ENCODE results near the gene MKKS.
"Not testable (repeated sequence)": the region's sequence is repeated elsewhere in the genome, so short reads cannot be mapped to it uniquely, and the experiment has no call there.

Gene MKKS

DNA sequence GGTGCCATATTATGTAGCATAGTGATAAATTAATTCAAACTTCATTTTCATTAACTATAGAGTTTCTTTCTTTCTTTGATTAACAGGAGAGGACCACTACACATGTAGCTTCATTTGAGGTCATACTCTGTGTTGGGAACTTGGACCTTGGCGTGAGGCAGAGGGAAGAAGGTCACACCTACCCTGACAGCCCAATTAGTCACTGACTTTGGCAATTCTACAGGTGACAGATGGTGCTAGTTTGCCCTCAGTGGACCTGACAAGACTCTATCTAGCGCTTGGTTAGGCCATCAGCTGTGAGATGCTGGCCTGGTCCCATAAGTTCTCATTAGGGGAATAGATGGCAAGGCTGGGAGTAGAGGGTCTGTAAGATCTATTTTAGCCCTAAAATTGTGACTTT, 15.2 kb upstream of the MKKS start:
- H3K4me3 ChIP-seq (ENCODE audit: low read depth, low read length) = no peak overlapping the region

DNA sequence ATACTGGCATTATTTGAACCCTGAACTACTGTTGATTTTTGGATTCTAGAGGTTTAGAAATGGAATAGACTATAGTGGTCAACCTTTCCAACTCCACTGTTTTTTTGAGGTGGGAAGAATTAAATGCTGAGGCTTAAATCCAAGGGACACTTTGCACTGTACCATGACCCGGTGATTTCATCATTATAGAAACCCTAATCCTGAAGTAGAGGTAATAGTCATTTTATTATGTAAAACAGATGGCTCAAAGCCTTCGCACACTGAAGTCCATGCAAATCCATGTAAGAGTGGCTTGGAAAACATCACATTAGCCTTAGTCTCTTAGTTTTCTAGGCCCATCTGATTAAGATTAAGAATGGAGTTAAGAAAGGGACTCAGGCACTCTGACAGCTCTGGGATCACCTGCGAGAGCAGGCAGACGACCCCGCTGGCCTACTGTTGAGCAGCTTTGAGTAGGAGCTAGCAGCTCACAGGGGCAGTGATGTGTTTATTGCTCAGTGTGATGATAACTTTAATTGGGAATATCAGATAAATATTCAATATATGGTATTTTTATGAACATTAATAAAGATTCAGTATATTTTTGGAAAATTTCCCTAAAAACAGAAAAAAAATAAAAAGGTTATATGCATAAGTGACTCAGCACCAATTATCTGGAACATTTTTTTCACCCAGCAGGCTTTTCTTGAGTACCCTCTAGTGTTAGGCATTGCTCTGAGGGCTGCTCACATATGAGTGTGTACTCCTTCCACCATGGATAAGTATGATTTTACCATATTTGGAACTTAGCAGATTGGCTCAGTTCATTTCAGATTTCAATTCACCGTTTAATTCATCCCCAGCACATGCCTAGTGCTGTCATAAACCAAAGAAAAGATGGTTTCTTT, 14.5 kb upstream of the MKKS start:
- H3K4me3 ChIP-seq (ENCODE audit: low read depth, low read length) = no peak overlapping the region

DNA sequence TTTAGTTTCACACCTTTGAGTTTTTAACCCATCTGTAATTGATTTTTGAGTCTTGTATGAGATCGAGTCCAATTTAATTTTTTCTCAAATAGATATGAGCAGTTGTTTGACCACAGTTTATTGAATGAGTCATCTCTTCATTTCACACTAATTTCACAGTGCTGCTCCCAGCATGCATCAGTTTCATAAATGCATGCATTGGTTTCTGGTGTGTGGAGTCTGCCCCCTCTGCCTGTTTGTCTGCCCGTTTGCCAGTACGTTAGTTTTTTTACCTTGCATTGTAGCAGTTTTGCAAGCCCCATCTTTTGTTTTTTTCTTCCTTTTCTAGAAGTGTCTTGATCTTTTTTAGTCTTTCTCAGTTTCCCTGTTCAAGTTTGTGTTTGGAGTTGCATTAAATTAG, 13.0 kb upstream of the MKKS start:
- H3K4me3 ChIP-seq (ENCODE audit: low read depth, low read length) = no peak overlapping the region

DNA sequence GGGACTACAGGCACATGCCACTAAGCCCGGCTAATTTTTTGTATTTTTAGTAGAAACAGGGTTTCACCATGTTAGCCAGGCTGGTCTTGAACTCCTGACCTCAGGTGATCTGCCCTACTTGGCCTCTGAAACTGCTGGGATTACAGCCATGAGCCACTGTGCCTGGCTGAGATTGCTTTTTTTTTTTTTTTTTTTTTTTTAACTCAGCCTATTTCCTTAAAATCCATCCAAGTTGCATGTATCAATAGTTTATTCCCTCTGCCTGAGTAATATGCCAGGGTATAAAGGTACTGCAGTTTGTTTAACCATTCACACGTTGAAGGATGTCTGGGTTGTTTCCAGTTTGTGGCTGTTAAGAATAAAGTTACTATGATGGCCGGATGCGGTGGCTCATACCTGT, 11.7 kb upstream of the MKKS start:
- no peak overlapping the region for H3K4me3 ChIP-seq (ENCODE audit: low read depth, low read length)

DNA sequence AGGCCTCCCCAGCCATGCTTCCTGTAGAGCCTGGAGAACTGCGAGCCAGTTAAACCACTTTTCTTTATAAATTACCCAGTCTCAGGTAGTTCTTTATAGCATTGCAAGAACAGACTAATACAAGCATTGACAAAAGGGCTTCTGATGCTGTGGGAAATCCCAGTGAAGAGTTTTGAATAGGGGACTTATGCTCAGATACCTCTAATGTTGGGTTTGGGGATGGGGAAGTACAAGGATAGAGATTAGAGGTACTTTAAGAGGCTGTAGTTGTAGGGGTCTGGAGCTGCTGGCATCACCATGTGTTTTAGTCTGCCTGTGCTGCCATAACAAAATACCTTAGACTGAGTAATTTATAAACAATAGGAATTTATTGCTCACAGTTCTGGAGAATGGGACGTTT, 9.9 kb upstream of the MKKS start:
- H3K4me3 ChIP-seq (ENCODE audit: low read depth, low read length) = no peak overlapping the region

DNA sequence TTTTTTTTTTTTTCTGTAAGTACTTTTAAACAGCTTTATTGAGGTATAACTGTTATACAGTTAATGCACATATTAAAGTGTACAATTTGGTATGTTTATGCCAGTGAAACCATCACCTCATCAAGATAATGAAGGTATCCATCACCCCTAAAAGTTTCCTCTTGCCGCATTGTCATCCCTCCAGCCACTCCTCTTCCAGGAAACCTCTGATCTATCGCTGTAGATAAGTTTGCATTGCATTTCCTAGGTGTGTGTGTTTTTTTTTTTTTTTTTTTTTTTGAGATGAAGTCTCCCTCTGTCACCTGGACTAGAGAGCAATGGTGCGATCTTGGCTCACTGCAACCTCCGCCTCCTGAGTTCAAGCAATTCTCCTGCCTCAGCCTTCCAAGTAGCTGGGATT, 4.2 kb upstream of the MKKS start:
- H3K4me3 ChIP-seq (ENCODE audit: low read depth, low read length) = no peak overlapping the region

DNA sequence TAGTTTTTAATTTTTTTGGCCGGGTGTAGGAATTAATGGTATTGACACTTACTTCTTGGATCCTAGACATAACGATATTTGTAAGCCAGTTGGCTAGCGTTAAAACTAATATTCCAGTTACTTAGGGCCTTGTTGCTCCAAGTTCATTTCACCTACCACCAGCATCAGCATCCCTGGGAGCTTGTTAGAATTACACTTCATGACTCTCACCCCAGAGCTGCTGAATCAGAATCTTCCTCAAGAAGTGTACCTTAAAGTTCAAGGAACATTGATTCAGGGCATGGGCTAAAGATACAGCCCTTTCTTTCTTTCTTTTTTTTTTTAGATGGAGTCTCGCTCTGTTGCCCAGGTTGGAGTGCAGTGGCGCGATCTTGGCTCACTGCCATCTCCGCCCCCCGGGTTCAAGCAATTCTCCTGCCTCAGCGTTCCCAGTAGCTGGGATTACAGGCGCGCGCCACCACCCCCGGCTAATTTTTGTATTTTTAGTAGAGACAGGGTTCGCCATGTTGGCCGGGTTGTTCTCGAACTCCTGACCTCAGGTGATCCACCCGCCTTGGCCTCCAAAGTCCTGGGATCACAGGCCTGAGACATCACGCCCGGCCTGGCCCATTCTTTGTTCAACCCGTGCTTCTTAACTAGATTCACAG, 2.2 kb upstream of the MKKS start:
- H3K4me3 ChIP-seq (ENCODE audit: low read depth, low read length) = no peak overlapping the region

DNA sequence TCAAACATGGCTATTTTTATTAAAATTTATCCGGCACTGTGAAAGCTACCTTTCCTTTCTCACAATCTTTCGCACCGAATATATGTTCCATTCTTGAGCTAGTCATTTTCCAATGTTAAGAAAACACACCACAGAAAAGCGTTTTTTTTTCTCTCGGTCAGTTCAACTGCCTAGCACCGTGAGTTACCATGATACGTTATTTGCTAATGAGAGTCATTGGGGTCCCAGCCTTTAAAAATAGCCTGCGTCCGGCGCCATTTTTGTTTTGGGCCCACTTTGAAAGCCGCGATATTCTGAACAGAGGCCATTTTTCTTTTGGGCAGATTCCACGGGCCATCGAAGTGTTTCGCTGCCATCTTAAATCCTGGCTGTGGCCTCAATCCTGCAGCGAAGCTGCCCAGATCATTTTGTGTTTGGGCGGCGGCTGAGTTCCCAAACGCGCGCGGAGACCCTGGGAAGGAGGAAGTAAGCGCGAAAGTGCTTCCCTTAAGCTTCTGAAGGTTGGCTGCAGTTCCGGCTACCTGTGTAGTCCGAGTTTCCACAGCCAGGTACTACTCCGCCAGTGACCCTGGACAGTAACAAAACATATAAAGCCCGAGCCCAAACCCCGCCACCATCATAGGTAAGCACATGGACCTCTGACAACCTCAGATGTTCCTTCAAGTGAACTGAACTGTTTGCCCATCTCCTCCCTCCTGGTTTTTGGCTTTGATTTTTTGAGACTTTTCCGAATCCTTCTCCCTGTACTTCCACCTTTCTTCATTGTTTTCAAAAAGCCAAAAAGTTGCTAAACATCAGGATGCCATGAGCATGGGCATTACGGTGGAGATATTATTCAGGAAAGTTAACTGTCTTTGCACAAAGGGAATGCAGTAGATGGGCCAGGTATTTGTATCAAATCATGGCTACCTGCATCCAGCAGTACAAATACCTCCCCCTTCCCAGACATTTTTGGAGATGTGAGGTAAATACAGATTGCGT, 1.1 kb upstream of the MKKS start, which contains the start of gene SLX4IP:
TSS of gene SLX4IP (plus strand) at position 474 of the 981 bp plus-strand sequence. CDS start 22,900 bp downstream, outside the sequence.
- peak within 1 kb of the TSS; percentile 87 for H3K4me3 ChIP-seq (ENCODE audit: low read depth, low read length)

DNA sequence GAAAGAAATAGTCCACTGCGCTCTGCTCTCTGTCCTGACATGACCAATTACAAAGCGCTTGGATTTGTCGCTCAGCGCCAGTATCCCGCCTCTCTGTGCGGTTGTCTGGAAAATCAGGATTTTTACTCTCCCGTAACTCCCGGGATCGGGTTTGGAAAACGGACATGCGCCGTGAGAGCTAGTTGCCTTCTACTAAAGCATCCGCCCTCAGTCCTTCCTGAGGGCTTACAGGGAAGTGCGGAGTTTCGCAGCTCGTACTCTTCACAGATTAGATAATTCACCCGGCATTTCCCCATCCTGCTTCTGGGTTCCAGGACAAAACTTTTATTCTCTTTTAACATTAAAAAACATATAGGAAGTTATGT, 427 bp upstream of the MKKS start:
- H3K4me3 ChIP-seq (ENCODE audit: low read depth, low read length) = peak overlapping the region; percentile 87

DNA sequence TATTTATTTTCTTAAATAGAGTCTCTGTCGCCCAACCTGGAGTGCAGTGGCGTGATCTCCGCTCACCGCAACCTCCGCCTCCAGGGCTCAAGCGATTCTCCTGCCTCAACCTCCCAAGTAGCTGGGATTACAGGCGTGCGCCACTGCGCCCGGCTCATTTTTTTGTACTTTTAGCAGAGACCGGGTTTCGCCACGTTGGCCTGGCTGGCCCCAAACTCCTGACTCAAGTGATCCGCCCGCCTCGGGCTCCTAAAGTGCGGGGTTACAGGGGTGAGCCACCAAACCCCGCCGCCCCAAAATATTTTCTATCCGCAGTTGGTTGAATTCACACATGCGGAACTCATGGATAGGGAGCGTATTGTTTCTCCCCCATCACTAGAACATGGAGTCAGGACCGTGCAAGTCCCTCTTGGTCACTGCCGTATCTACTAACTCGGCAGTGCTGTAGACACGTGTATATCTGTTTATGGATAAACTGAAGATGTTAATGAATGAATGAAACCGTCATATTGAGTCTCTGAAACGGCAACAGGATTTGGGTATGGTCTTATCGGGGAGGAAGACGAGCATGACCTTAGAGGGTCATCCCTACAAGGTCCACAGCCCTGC, 904 bp downstream of the MKKS start:
- peak overlapping the region; percentile 87 for H3K4me3 ChIP-seq (ENCODE audit: low read depth, low read length)

DNA sequence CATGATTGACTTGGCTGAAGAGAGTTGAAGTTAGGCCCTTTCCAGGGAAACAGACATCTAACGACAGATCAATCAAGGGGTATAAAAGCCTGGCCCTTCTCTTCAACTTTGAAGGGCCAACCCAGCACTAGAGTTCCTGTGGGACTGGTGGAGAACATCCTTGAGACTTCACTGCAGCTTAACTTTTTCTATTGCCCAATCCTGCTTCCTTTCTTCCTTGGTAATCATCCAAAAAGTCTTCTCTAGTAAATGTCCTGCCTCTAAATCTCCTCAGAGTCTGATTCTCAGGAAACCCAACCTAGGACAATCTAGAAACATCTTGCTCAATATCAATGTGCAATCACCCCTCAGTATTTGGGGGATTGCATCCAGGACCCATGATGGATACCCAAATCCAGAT, 1.9 kb downstream of the MKKS start:
- H3K4me3 ChIP-seq (ENCODE audit: low read depth, low read length) = no peak overlapping the region

DNA sequence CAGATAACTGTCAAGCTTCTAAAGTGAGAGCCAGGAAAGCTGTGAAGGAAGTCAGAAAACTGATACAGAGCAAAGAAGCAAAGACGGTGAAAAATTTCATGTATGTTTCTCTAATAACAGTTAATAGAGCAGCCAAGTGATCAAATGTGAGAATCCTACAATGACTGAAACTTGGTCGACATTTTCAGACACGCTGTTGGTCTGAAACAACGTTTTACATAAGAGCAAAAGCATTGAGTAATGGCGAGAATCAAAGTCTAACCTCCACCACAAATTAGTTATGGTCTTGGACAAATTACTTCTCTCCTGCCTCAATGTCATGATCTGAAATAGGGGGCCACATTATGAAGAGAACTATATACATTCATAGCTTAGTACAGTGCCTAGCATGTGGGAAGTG, 3.3 kb downstream of the MKKS start:
- H3K4me3 ChIP-seq (ENCODE audit: low read depth, low read length) = no peak overlapping the region

DNA sequence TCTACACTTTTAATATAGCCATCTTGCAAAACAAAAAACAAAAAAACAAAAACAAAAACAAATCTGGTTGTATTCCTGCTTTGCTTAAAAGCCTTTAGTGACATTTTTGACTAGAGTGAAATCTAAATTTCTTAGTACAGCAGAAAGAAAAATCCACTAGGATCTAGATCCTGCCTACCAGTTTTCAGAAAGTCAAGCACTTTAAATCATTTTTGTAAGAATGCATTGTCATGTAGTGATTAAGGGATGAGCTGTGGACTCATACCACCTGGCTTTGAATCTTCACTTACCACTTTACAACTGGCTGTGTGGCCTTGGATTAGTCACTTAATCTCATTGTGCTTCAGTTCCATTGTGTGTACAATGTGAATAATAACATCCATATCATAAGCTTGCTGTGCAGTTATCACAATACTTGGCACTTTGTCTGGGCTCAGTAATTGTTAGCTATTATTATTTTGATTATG, 4.0 kb downstream of the MKKS start:
- no peak overlapping the region for H3K4me3 ChIP-seq (ENCODE audit: low read depth, low read length)

DNA sequence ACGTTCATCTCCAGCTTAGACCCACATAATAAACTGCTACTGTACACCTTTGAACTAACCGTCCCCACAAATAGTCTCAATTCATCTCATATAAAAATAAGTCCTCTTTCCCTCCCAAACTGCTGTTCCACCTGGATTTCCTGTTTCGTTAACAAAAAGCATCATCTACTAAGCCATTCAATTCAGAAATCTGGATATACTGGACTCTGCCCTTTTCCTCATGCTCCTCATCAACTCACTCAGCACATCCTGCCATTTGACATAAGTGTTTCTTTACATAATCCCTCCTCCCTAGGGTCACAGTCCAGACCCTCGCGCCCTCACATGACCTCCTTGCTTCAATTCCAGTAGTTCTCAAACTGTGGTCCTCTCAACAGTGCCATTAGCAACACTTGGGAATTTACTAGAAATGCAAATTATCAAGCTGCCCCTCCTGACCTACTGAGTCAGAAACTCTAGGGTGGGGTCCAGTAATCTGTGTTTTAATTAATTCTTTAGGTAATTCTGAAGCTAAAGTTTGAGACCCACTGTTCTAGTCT, 4.5 kb downstream of the MKKS start:
- no peak overlapping the region for H3K4me3 ChIP-seq (ENCODE audit: low read depth, low read length)

DNA sequence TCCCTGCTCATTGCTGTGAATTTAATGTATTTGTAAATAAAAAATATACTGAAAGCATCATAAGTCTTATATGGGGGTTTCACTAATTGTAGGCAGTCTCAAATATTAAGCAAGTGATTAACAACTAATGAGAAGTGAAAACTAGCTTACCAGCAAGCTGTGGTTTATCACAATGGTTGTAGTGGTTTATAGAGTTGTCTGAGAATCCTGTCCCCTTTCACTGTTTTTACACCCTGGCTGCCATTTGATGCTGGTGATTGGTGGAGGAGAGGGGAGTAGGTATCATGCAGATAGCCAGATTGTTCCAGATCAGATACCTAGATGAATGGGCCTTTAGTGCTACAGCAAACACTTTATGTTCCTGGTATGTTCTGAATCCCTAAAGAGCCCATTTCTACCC, 6.0 kb downstream of the MKKS start:
- no peak overlapping the region for H3K4me3 ChIP-seq (ENCODE audit: low read depth, low read length)

DNA sequence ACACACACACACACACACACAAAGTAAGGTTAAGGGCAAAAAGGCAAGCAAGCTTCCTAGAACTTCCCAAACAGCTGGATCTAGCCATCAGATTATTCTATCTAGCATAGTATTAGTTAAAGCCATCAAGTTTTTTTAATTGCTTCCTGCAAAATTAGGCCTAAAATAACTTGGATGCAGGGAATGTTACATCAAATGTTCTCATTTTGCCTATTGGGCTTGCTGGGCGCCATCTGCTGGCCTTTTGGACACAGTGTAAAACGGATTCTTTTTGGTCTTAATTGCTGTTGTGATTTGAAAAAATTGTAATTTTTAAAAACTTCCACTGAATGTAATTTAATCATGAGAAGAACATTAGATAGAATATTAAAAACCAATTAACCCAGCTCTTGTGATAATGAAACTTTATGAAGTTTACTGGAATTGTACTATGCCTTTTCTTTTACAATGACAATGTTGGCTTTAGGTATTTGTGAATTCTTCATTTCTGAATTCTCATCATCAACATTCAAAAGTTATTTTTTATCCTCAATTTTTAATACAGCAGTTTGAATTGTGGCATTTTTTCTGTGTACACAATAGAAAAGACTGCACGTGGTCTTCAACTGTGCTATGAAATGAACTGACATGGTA, 6.8 kb downstream of the MKKS start:
- H3K4me3 ChIP-seq (ENCODE audit: low read depth, low read length) = no peak overlapping the region

DNA sequence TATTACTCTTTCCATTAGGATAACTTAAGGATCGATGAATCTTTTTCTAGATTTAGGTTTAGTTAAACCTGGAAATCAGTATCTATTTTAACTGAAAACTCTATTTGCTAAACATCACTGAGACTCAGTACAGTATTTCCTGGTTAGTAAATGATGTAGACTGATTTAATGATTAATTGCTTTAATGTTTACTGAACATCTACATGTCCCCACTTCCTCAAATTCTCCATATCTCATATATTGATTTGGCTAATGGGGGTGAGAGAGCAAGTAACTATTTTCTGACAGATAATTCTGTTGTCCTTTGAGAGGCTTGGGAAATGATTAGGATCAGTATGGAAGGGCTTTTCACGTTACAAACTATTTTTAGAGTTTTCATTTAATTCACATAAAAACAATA, 10.3 kb downstream of the MKKS start:
- H3K4me3 ChIP-seq (ENCODE audit: low read depth, low read length) = no peak overlapping the region

DNA sequence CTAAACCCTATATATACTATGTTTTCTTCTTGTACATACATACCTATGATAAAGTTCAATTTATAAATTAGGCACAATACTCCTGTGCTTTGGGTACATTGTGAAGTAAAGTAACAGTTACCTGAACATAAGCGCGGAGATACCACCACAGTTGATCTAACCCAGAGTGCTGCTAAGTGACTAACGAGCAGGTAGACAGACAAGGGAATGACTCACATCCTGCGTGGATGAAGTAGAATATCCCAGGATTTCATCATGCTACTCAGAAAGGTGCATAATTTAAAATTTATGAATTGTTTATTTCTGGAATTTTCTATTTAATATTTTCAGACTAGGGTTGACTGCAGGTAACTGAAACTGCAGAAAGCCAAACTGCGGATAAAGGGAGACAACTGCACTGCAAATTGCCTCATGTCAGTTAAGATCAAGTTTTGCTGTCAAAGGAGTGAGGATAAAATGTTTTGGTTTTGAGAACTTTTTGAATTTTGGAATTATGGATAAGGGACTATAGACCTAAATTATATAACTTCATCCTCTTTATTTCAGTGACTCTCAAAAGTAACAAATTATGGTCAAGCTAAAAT, 14.4 kb downstream of the MKKS start:
- H3K4me3 ChIP-seq (ENCODE audit: low read depth, low read length) = no peak overlapping the region

DNA sequence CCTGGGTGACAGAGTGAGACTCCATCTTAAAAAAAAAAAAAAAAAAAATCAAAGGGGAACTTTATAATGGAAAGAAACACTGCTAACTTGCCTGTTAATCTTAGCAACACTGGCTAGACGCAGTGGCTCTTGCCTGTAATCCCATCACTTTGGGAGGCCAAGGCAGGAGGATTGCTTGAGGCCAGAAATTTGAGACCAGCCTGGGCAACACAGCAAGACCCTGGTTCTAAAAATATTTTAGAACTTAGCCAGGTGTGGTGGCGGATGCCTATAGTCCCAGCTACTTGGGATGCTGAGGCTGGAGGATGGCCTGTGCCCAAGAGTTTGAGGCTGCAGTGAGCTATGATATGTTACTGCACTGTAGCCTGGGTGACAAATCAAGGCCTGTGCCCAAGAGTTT, 16.8 kb downstream of the MKKS start:
- not testable (repeated sequence) for H3K4me3 ChIP-seq (ENCODE audit: low read depth, low read length)
